HG03439 (cell line): ENCODE results near the gene HDHD2.
"Not testable (repeated sequence)": the region's sequence is repeated elsewhere in the genome, so short reads cannot be mapped to it uniquely, and the experiment has no call there.

Experiments
- ATAC-seq: cut with Tn5 transposase; IDR thresholded peaks from one replicate; pipeline ENCODE4 v1.9.1; 2021; ENCODE audit warnings: mild to moderate bottlenecking, moderate library complexity; ENCODE audit not compliant: unreplicated experiment

Gene HDHD2, protein sequence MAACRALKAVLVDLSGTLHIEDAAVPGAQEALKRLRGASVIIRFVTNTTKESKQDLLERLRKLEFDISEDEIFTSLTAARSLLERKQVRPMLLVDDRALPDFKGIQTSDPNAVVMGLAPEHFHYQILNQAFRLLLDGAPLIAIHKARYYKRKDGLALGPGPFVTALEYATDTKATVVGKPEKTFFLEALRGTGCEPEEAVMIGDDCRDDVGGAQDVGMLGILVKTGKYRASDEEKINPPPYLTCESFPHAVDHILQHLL

DNA sequence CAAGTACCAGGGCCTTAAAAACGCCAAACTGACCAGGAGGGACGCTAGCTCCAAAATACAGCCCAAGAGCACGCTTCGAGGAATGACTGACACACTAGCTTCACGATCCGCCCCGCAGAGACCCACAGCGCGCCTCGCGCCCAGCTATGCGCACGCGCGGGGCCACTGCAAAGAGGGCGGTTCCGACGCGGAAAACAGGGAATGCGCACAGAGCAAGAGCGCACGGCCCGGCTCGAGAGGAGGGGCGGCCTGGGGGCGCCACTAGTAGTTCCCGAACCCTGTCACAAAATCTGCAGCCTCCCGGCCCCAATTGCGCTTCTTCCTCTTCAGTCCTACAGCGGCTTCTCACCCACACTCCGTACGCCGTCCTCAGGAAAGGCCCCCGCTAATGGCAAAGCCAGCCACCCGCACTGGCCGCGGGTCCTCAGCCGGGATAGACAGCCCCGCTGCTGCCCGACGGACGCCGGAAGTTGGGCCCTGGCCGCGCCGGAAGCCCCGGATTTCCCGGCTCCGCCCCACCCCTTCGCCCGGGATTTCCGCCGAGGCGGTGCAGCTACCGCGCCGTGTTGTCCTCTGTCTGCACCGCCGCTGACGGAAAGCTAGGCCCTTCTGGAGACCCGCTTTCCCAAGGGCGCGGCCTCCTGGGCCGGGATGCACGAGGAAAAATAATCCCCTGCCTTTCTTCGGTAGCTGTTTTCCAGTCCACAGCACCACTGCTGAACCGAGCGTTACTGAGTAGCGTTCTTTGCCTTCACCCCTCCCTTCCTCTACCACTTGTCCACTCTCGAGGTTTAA is at the start of gene HDHD2:
TSS of gene HDHD2 (minus strand) at position 472 of the 795 bp plus-strand sequence. CDS start 14,061 bp downstream, outside the sequence.
- ATAC-seq, result peak; percentile 91

DNA sequence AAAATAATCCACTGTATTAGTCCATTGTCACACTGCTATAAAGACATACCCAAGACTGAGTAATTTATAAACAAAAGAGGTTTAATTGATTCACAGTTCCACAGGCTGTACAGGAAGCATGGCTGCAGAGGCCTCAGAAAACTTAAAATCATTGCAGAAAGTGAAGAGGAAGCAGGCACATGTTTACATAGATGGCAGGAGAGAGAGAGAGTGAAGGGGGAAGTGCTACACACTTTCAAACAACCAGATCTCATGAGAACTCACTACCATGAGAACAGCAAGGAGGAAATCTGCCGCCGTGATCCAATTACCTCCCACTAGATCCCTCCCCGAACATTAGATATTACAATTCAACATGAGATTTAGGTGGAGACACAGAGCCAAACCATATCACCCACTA is 45.7 kb upstream of the HDHD2 start:
- not testable (repeated sequence) for ATAC-seq

DNA sequence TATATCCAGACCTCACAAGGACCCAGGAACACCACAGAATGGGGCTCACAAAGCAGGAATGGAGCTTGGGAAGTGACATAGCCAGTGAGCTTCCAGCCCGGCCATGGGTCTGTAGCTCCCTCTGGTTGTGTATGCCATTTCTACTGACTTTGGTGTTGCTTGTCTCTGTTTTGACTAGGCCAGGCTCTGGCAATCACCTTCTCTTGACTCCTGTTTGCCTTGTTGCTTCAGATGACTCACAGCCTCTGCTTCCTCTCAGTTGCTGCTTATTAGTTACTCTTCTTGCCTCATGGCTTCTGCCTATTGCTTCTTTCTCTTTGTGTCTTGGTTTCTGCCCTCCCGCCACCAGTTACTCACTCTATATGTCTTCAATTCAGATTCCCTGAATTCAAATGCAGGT is 41.7 kb upstream of the HDHD2 start:
- no peak for ATAC-seq

DNA sequence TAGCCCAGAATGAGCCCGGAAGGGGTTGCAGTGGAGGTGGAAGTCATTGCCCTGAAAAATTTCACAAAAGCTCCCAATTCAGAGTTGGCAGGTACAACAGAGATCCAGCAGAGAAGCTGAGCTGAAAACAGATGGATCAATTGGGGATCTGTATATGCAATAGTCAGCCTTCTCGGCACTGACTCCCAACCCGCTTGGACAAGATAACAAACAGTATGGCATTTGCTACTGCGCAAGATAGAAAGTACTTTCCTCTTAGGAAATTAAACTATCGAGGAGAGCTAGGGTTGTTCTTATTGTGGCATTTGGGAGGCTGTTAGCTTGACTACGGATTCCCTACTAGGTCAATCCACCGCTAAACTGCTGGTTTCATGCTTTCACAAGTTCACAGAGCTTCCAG is 37.4 kb upstream of the HDHD2 start:
- ATAC-seq, result no peak

DNA sequence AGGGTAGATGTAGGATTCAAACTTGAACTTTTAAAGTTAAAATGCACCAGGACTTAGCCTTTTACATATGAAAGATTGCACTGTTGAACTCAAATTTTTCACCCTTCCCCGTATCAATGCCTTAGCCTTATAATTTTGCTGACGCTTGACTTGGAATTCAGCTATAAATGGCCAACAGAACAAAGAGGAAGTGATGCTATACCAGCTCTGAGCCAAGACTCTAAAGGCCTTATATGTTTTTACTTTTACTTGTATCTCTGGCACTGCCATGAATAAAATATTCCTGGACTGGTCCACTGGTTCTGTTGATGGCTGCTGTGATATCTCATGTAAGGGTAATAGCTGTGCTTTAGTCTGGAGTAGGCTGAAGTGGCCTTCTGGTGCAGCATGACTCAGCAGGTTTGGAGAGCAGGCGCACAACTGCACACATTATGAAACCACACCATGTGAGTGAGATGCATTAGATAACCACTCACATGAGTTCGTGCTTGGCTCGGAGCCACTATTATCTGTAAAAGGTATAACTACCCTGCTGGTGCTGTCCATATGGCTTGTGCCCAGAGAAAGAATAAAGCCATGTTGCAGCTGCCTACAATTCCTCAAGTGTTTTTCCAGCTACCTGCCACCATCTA is 34.2 kb upstream of the HDHD2 start:
- ATAC-seq, result no peak

DNA sequence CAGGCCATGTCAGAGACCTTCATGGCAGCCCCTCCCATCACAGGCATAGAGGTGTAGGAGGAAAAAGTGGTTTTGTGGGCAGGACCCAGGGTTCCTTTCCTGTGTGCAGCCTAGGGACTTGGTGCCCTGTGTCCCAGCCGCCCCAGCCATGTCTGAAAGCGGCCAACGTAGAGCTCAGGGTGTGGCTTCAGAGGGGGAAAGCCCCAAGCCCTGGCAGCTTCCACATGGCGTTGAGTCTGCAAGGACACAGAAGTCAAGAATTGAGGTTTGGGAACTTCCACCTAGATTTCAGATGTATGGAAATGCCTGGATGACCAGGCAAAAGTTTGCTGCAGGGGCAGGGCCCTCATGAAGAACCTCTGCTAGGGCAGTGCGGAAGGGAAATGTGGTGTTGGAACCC is 31.9 kb upstream of the HDHD2 start:
- not testable (repeated sequence) for ATAC-seq

DNA sequence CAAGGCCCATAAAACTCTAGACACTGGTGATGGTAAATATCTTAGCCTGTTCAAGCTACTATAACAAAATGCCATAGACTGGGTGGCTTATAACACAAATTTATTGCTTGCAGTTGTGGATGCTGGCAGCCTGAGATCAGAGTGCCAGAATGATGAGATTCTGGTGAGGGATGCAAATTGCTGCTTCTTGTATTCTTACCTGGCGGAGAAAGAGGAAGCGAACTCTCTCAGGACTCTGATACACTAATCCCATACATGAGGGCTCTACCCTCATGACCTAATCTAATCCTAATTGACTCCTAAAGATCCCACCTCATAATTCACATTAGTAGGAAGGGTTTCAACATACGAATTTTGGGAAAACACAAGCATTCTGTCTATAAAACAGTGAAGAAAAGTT is 30.5 kb upstream of the HDHD2 start:
- no peak for ATAC-seq

DNA sequence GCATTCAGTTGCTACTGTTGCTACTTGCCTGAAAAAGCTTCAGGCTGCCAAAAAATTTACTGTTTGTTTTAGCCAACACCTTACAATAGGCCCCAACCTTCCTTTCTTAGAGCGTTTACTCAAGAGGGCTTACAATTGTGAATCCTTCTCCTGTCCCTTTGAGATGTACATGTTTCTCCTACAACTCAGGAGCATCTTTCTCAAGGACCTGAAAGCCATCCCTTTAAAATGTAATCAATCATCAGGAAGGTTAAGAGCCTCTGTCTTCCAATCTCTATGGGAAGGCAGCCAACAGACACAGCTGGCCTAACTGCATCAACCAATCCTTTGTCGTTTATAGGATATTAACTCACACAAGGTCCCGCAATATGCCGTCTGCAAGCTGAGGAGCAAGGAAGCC is 29.2 kb upstream of the HDHD2 start:
- ATAC-seq, result no peak

DNA sequence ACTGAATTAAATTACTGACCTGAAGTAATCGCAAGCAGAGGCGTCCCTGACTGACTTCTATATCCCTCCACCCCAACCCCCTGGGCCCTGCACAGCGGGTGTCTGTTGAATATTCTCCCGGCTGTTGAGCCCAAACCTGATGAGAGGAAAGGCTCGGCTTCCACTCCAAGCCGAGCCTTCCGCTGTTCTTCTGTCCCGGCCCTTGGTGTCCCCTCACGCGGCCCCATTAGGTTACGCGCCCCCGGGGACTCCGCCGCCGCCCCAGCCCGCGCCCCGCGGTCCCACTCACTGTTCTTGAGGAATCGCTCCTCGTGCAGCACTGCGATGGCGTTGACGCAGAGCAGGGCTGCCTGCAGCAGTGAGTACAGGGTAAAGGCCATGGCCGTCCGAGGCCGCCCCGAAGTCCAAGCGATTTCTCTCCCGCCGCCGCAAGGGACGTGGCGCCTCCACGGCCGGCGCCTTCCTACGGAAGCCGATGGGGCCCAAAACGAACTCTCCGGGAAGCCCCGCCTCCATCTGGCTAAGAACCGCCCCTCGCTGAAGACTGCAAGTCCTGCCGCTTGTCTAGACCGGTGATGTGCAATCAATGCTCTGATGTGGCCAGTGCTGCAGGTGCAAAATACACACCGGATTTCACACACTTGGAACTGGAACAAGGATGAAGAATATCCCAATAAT is 25.7 kb upstream of the HDHD2 start, which contains the start of gene IER3IP1:
TSS of gene IER3IP1 (minus strand) at position 467 of the 678 bp plus-strand sequence. CDS start at position 380, 87 bp downstream.
- ATAC-seq, result peak; percentile 84

DNA sequence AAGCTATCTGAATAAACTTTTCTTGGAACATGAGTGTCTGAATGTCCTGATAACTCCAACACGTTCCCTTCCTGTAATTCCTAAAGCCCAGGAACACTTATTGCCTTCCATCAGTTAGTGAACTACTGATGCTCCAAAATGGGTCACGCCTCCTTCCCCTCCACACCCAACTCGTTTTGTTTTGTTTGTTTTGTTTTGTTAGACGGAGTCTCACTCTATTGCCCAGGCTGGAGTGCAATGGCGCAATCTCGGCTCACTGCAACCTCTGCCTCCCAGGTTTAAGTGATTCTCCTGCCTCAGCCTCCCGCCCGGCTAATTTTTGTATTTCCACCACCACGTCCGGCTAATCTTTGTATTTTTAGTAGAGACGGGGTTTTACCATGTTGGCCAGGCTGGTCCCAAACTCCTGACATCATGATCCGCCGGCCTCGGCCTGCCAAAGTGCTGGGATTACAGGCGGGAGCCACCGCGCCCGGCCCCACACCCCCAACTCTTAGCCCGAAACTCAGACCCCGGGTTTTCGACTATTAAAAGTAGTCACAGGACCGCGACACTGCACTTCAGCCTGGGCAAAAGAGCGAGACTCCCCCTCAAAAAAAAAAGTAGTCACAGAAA is 25.1 kb upstream of the HDHD2 start:
- peak; percentile 25 for ATAC-seq

DNA sequence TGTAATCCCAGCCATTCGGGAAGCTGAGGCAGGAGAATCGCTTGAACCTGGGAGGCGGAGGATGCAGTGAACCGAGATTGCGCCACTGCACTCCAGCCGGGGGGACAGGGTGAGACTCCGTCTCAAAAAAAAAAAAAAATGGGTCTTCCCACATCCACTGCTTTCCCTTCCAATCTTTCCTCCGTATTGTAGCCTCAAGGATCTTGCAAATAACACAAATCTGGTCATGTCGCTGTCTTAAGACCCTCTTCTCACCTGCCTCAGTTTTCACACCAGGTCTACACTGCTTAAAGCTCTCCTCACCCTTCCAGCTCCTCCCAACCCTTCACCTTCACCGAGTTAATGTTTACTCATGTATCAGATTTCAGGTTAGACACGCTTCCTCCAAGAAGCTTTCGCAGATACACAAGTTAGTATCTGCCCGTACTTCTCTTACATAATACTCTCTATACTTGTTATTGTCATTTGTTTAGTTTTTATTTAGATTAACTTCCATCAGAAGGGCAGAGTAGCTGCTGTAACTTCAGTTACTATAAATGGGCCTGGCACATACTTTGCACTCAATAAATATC is 24.3 kb upstream of the HDHD2 start:
- ATAC-seq, result no peak

DNA sequence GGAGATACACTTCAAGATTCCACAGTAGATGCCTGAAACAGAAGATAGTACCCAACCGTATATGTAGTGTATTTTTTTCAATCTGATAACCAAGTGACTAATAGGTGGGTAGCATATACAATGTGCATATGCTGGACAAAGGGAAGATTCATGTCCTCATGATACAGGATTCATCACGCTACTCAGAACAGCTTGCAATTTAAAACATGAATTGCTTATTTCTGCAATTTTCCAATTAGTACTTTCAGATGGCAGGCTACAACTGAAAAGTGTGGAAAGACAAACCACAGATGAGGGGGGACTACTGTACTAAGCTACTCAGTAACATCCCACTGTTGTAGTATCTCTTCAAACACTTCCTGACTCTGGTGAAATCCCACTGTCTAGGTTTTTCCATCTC is 22.2 kb upstream of the HDHD2 start:
- ATAC-seq, result no peak

DNA sequence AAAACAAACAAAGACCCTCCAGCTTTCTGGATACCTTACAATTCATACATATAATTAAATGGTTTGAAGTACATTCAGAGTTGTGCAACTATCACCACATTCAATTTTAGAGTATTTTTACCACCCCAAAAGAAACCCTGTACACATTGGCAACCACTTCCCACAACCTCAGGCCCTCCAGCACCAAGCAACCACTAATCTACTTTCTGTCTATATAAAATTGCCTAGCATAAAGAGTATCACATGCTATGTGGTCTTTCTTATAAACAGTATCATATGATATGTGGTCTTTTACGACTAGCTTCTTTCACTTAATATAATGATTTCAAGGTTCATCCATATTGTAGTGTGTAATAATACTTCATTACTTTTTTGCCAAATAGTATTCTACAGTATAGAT is 18.6 kb upstream of the HDHD2 start:
- ATAC-seq, result no peak

DNA sequence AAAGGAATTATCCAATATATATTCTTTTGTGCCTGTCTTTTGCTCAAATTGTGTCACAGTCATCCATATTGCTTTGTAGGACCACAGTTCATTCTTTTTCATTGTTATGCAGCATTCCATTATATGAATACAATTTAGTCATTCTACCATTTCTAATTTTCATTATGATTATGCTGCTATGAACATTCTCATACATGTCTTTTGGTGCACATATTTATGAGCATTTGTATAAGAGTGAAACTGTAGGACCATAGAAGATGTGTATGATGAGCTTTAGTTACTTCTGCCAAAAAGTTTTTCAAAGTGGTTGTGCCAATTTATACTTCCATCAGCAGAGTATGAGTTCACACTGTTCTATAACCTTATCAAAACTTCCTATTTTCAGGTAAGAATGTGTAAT is 18.2 kb upstream of the HDHD2 start:
- no peak for ATAC-seq

DNA sequence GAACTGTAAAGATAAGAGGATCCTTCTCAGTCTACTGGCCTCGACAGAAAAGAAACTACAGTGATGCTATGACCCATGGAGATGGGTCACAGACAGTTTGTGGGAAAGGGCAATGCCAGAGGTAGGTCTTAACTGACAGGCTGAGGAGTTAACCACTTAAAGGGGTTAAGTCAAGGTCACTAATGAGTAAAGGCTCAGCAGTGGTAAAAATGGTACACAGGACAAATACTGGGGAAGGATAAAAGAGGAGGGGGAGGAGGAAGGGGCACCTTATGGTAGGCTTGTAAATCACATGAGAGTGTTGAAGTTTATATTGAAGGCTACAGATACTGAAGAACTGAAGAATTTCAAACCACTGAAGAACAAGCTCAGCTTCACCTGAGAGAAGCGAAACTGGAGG is 16.0 kb upstream of the HDHD2 start:
- no peak for ATAC-seq

DNA sequence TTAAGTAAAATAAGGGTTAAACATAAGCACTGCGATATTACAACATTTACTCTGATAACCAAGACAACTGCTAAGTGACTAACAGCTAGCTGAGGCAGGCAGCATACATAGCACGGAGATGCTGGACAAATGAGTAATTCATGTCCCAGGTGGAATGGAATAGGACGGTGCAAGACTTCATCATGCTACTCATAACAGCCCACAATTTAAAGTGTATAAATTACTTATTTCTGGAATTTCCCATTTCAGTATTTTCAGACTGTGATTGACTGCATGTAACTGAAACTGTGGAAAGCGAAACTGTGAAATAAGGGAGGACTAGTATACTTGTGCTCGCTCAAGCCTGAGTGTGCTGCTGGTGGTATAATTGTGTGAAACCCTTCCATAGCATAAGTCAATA is 12.9 kb upstream of the HDHD2 start:
- peak; percentile 63 for ATAC-seq

DNA sequence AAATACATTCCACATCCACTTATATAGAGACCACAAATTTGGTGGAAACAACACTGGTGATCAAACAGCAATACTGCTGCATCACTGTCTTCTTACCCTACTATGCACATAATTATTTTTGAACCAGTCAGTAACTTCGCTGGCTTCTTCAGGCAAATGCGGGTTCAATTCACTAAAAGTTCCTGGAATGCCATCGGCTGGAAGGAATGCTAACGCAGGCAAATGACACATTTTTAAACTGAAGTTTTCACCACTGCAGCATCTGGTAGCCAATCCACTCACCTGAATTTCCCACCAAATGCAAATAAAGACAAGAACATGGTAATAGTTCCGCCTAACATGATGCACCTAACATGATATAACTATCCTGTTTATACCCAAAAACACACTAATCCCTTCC is 10.0 kb upstream of the HDHD2 start:
- no peak for ATAC-seq

DNA sequence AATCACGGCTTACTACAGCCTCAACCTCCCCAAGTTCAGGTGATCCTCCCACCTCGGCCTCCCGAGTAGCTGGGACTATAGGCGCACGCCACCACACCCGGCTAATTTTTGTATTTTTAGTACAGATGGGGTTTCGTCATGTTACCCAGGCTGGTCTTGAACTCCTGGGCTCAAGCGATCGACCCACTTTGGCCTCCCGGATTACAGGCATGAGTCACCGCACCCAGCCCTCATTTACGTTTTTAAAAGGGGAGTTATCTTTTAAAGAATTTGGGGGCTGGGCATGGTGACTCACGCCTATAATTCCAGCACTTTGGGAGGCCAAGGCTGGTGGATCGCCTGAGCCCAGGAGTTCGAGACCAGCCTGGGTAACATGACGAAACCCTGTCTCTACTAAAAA is 8.1 kb upstream of the HDHD2 start:
- ATAC-seq, result not testable (repeated sequence)

DNA sequence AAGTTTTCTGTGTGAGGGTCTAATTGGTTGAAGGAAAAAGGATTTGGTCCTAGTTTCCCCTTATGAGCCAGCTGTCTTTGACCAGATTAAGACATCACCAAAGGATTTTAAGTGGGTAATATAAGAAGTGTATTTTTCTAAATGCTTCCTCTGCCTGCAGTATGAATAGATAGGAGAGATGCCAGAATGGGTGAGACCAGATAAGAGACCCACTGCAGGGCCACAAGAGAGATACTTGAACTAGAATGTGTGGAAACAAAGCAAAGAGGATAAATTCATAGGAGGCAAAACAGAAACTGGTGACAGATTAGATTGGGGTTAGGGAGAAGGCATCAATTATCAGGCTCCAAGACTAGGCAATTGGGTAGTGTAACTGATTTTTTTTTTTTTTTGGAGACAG is 1.1 kb upstream of the HDHD2 start:
- no peak for ATAC-seq

DNA sequence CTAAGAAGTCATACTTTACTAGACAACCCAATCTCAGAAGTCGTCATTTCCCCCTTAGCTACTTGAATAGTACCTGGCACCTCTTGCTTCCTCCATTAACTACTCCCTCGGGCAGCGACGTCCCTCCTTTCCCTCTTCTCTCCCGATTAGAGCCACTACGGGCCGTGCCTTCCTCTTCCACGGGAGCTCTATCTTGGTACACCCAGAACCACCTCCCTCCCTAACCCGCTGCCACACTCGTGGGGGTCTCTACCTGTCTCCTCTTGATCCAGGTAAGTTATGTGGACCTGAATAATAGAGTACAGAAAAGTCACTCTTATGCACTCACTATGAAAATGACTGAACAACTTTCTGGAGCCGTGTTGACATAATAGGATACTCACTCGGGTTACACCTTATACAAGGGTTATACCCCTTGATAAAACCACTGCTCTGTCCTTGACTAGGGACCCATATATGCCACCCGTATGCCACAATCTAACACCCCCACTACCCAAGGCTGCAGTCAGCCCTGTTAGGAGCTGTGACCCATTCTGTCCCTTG is 595 bp upstream of the HDHD2 start:
- peak; percentile 15 for ATAC-seq
